B cell (primary cell): ENCODE measurements around the gene RHOXF2. TPM values are rescaled to one million over a fixed set of nuclear protein-coding genes. Genes with fewer than 3 reads are reported as not detected.
"Not testable (repeated sequence)": the region's sequence is repeated elsewhere in the genome, so short reads cannot be mapped to it uniquely, and the experiment has no call there.

Experiments used
- ATAC-seq: fragments of 200-7000 bp; cut with Tn5 transposase; one replicate; pipeline ENCODE4 v1.10.0; 2021; ENCODE audit warnings: low read depth, mild to moderate bottlenecking, moderate number of reproducible peaks, moderate library complexity
- CTCF ChIA-PET: fragments of 350-600 bp; sonication (Branson Sonifier 250); formaldehyde crosslinking; loops from one replicate; lab custom pipeline; 2021; ENCODE audit warnings: antibody characterized with exemption, inconsistent platforms; lab: Charles Lee
- POLR2A ChIA-PET: fragments of 350-600 bp; sonication (Branson Sonifier 250); formaldehyde crosslinking; loops from one replicate; lab custom pipeline; 2021; ENCODE audit warnings: antibody characterized with exemption; lab: Charles Lee
- DNase-seq: peaks from one replicate; pipeline ENCODE4 v3.0.0; 2013
- H2AFZ ChIP-seq: 2 replicates; pipeline ENCODE4 v1.6.1; 2012; ENCODE audit warnings: mild to moderate bottlenecking, low read depth, low read length; ENCODE audit not compliant: insufficient read depth, poor library complexity, severe bottlenecking
- H3K27ac ChIP-seq, 2 donors: 1 replicate in 1 of 2; 2 replicates in 1 of 2; pipeline ENCODE4 v1.5.1; 2012 to 2013; ENCODE audit warnings: low read length in 2 of 2, mild to moderate bottlenecking in 2 of 2, moderate library complexity in 1 of 2
- H3K27me3 ChIP-seq, 4 experiments: fragments of 200-600 bp in 1 of 4; sonication (generic) in 1 of 4; replicated peaks in 1 of 4; 1 replicate in 2 of 4; 2 replicates in 2 of 4; pipeline versions ENCODE4 v1.6.1 to v1.7.0; 2013 to 2016; ENCODE audit warnings: low read length in 3 of 4, mild to moderate bottlenecking in 2 of 4, mixed read lengths in 1 of 4, moderate library complexity in 1 of 4; ENCODE audit not compliant: insufficient read depth in 4 of 4, control insufficient read depth in 3 of 4; ENCODE audit errors: control extremely low read depth in 1 of 4
- H3K36me3 ChIP-seq, 2 experiments: replicated peaks in 1 of 2; 1 replicate in 1 of 2; 2 replicates in 1 of 2; pipeline versions ENCODE4 v1.6.1 to v1.7.1; 2013; ENCODE audit warnings: low read length in 1 of 2; ENCODE audit not compliant: insufficient read depth in 2 of 2, control insufficient read depth in 1 of 2; ENCODE audit errors: control extremely low read depth in 1 of 2, extremely low read depth in 1 of 2
- H3K4me1 ChIP-seq, 2 donors: fragments of 200-600 bp in 1 of 2; sonication (generic) in 1 of 2; 1 replicate in 1 of 2; 2 replicates in 1 of 2; pipeline versions ENCODE4 v1.5.1 to v1.6.1; 2013 to 2017; ENCODE audit warnings: low read length in 2 of 2; ENCODE audit not compliant: control insufficient read depth in 2 of 2, insufficient read depth in 2 of 2
- H3K4me2 ChIP-seq: replicated peaks from 2 replicates; pipeline ENCODE3; 2012; ENCODE audit warnings: mild to moderate bottlenecking, low read depth, low read length; ENCODE audit not compliant: poor library complexity, severe bottlenecking
- H3K4me3 ChIP-seq, 5 experiments: fragments of 200-600 bp in 1 of 5; sonication (generic) in 1 of 5; 1 replicate in 3 of 5; 2 replicates in 2 of 5; pipeline versions ENCODE4 v1.5.1 to v1.7.0; 2011 to 2016; ENCODE audit warnings: low read length in 4 of 5, mild to moderate bottlenecking in 4 of 5, low read depth in 2 of 5, control low read depth in 1 of 5, moderate library complexity in 1 of 5; ENCODE audit not compliant: insufficient read depth in 1 of 5; ENCODE audit errors: control extremely low read depth in 1 of 5, extremely low read depth in 1 of 5
- H3K79me2 ChIP-seq: fragments of 200-600 bp; sonication (generic); one replicate; pipeline ENCODE4 v1.6.0; 2016; ENCODE audit warnings: low read length; ENCODE audit not compliant: control insufficient read depth, insufficient read depth
- H3K9ac ChIP-seq: fragments of 200-600 bp; sonication (generic); 2 replicates; pipeline ENCODE4 v1.6.1; 2017; ENCODE audit warnings: mild to moderate bottlenecking, low read length, moderate library complexity
- H3K9me3 ChIP-seq, 3 donors: one replicate each; pipeline versions ENCODE4 v1.6.1 to v1.7.1; 2013; ENCODE audit warnings: low read length in 2 of 3; ENCODE audit not compliant: control insufficient read depth in 2 of 3, insufficient read depth in 1 of 3; ENCODE audit errors: control extremely low read depth in 1 of 3
- H4K20me1 ChIP-seq: 2 replicates; pipeline ENCODE4 v1.6.0; 2012; ENCODE audit warnings: mild to moderate bottlenecking, low read length; ENCODE audit not compliant: insufficient read depth, control insufficient read depth, poor library complexity, severe bottlenecking
- H3K27ac Mint-ChIP-seq: one replicate; pipeline ENCODE4 v1.8.0; 2021; ENCODE audit warnings: mixed read lengths
- H3K27me3 Mint-ChIP-seq: one replicate; pipeline ENCODE4 v1.8.0; 2021; ENCODE audit warnings: mixed read lengths
- H3K4me1 Mint-ChIP-seq: one replicate; pipeline ENCODE4 v1.8.0; 2021; ENCODE audit warnings: mixed read lengths
- H3K4me3 Mint-ChIP-seq: one replicate; pipeline ENCODE4 v1.8.0; 2021; ENCODE audit warnings: mixed read lengths
- H3K9me3 Mint-ChIP-seq: one replicate; pipeline ENCODE4 v1.8.0; 2022; ENCODE audit warnings: mixed read lengths; ENCODE audit not compliant: insufficient read depth
- EZH2 ChIP-seq: IDR thresholded peaks from 2 replicates; pipeline ENCODE4 v1.6.1; 2012; ENCODE audit warnings: borderline replicate concordance, low read depth, mild to moderate bottlenecking, moderate library complexity, low read length; ENCODE audit not compliant: insufficient read depth, poor library complexity, severe bottlenecking
- WGBS: methylation state at CpG from one replicate; pipeline ENCODE4 v1.1.5; 2013; ENCODE audit warnings: missing lambda C conversion rate; ENCODE audit not compliant: insufficient coverage; 5-methylcytosine and 5-hydroxymethylcytosine counted together
- intact Hi-C: fragments of 100-400 bp; cut with micrococcal nuclease; formaldehyde crosslinking; loops from one replicate; pipeline ENCODE4 v1.10.0; 2022
- polyA plus RNA-seq: library from polyadenylated mRNA; depleted of rRNA; stranded (reverse); fragments of >200 nt; gene quantifications from 2 replicates; pipeline ENCODE4 v1.2.3, GENCODE V29; 2012
- total RNA-seq, 2 donors: library from RNA; stranded (reverse); fragments of 120-200 nt in 1 of 2; gene quantifications; 1 replicate in 1 of 2; 2 replicates in 1 of 2; pipeline versions ENCODE4 v1.2.3 to v1.2.4, GENCODE V29; 2013 to 2022
- TF ChIP-seq, protein P1 (sequence below): fragments of 200-600 bp; IDR thresholded peaks from one replicate; pipeline ENCODE4 v1.8.0; 2022; ENCODE audit warnings: antibody characterized with exemption, mild to moderate bottlenecking

RHOXF2 gene
- total and polyA plus RNA-seq, 2 donors (not counting 1 experiment from before 2014, with no cell fraction given): not detected

DNA sequence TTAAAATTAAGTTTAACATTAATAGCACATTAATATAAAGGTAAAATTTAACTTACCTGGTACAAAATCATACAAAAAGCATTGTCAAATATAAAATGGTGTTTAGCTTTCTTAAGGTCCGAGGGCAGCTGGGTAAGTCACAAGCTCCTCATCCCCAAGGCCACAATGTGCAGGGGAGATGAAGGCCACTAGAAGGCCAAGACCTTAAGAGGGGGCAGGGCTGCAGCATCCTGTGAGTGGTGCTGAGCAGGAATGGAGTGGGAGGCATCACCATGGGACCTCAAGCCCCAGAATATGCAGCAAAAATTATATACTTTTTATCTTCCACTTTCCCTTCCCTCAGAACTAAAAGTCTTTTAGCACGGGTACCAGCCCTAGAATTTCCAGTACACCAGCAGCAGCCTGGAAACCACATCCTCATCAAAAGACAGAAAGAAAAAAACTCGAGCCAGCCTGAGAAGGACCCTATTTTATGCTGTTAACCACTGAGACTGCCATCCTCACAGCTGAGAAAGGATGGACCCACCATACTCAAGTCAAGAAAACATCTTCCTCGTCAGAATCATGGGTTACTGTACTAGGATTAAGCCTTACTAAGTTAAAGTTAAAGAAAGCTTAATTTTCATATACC, 13.0 kb upstream of the RHOXF2 start:
- intact Hi-C loops: no loop called here
- H2AFZ ChIP-seq: no peak overlapping the region
- Mint-ChIP-seq H3K9me3 (no peaks in the 10 kb centered on the region), H3K27me3 (no peaks in the 10 kb centered on the region), H3K4me3 (no peak overlapping the region), H3K4me1 (no peaks in the 10 kb centered on the region), H3K27ac (no peak overlapping the region)
- H3K27me3 ChIP-seq: no peaks in the 10 kb centered on the region
- H3K4me2 ChIP-seq: no peak overlapping the region
- no peak overlapping the region for H3K9ac ChIP-seq
- ChIA-PET CTCF (no interaction called here), POLR2A (no interaction called here)
- DNase-seq: no peak
- H3K79me2 ChIP-seq: no peaks in the 10 kb centered on the region
- H3K27ac ChIP-seq: no peak overlapping the region
- peaks cover 0 to 10% (median 0%) of the 10 kb centered on the region in 3 donors for H3K9me3 ChIP-seq
- WGBS: no CpG with 5 or more reads among the region's 4 CpGs
- no peaks in the 10 kb centered on the region for H4K20me1 ChIP-seq
- H3K36me3 ChIP-seq: no peaks in the 10 kb centered on the region
- no peak for ATAC-seq
- H3K4me3 ChIP-seq: no peak overlapping the region
- no peaks in the 10 kb centered on the region for H3K4me1 ChIP-seq
- TF ChIP-seq, protein P1, sequence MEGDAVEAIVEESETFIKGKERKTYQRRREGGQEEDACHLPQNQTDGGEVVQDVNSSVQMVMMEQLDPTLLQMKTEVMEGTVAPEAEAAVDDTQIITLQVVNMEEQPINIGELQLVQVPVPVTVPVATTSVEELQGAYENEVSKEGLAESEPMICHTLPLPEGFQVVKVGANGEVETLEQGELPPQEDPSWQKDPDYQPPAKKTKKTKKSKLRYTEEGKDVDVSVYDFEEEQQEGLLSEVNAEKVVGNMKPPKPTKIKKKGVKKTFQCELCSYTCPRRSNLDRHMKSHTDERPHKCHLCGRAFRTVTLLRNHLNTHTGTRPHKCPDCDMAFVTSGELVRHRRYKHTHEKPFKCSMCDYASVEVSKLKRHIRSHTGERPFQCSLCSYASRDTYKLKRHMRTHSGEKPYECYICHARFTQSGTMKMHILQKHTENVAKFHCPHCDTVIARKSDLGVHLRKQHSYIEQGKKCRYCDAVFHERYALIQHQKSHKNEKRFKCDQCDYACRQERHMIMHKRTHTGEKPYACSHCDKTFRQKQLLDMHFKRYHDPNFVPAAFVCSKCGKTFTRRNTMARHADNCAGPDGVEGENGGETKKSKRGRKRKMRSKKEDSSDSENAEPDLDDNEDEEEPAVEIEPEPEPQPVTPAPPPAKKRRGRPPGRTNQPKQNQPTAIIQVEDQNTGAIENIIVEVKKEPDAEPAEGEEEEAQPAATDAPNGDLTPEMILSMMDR: no peak
- no peak for TF ChIP-seq EZH2

DNA sequence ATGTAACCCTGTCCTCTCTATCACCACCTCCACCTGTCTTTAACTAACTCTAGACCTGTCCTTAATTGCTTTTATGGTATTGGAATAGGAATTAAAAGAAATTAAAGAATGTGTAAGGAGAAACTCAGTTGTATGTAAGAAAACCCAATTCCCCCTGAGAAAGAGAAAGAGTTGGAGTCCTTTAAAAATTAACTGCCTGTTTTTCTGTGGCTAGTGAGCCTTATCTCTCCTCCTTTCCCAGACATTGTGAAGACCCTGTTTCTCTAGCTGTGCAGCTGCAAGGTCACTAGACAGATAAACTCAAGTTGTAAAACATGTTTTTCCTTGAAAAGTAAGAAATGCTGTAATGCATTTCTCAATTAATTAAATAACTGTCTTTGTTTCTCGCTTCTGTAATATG, 12.1 kb upstream of the RHOXF2 start:
- H3K9ac ChIP-seq, H2AFZ ChIP-seq, POLR2A ChIA-PET, H3K9me3 Mint-ChIP-seq, H3K4me1 ChIP-seq, H3K27ac Mint-ChIP-seq, intact Hi-C loops, DNase-seq, H3K4me3 Mint-ChIP-seq, H3K27ac ChIP-seq, H3K27me3 Mint-ChIP-seq, H3K4me3 ChIP-seq, H3K27me3 ChIP-seq, H4K20me1 ChIP-seq, CTCF ChIA-PET, H3K36me3 ChIP-seq, H3K79me2 ChIP-seq, H3K4me2 ChIP-seq, ATAC-seq, H3K4me1 Mint-ChIP-seq: not testable (repeated sequence)
- WGBS: no CpG with 5 or more reads among the region's 1 CpG
- peaks cover 0 to 10% (median 0%) of the 10 kb centered on the region in 3 donors for H3K9me3 ChIP-seq
